Ishikawa (cell line): ENCODE data around the gene OXTR.

Experiments used
- CEBPB ChIP-seq: IDR thresholded peaks from 2 replicates; pipeline ENCODE4 v1.6.1; 2012
- CREB1 ChIP-seq: IDR thresholded peaks from 2 replicates; pipeline ENCODE4 v1.6.1; 2012; ENCODE audit warnings: low read depth
- EGR1 ChIP-seq: IDR thresholded peaks from 2 replicates; pipeline ENCODE4 v1.6.1; 2012
- TEAD4 ChIP-seq: IDR thresholded peaks from 2 replicates; pipeline ENCODE4 v1.6.1; 2012
- USF1 ChIP-seq: IDR thresholded peaks from 2 replicates; pipeline ENCODE4 v1.6.1; 2012

- TF ChIP-seq CEBPB = no peak
- TF ChIP-seq USF1 = no peak
- no peak for TF ChIP-seq EGR1
- no peak for TF ChIP-seq TEAD4
- no peak for TF ChIP-seq CREB1
Observed at GRCh38 chr3:8778475-8778874, 9.1 kb upstream of the OXTR start.
